HG02588 (cell line): Measurements from ENCODE around the gene URB1.
"Not testable (repeated sequence)": the region's sequence is repeated elsewhere in the genome, so short reads cannot be mapped to it uniquely, and the experiment has no call there.

Experiments
- ATAC-seq: cut with Tn5 transposase; IDR thresholded peaks from one replicate; pipeline ENCODE4 v1.9.1; 2021; ENCODE audit warnings: mild to moderate bottlenecking, moderate library complexity; ENCODE audit not compliant: unreplicated experiment

URB1 gene

DNA sequence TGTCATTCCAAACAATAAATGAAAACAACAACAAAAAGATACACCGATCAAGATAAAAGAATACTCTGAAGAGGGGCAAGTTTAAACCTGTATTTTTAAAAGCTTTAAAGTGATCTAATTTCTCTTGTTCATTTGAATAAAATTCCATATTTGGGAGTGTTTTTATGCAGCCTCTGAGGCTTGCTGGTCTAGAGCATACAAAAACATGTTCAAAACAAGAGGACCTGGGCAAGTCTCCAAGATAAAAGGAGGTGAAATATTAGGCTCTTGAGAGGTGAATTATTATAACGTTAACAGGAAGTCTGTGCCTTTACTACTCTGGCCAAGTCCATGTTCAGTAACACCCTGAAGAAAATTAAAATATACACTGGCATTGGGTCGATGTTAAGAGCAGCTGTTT, 20.1 kb downstream of the URB1 start:
- no peak for ATAC-seq

- ATAC-seq: no peak
Measured at GRCh38 chr21:32371913-32372314, 20.9 kb downstream of the URB1 start.

- no peak for ATAC-seq
Measured at GRCh38 chr21:32370998-32371766, 21.6 kb downstream of the URB1 start.

DNA sequence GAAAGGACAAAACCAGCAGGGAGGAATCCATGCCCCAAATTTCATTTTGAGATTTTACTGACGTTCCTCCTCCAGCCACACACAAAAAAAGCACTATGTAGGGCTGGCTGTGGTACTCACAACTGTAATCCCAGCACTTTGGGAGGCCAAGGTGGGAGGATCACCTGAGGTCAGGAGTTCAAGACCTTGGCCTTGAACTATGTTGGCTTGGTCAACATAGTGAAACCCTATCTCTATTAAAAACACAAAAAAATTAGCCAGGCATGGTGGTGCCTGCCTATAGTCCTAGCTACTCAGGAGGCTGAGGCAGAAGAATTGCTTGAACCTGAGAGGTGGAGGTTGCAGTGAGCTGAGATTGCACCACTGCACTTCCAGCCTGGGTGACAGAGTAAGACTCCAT, 23.9 kb downstream of the URB1 start:
- ATAC-seq: not testable (repeated sequence)

DNA sequence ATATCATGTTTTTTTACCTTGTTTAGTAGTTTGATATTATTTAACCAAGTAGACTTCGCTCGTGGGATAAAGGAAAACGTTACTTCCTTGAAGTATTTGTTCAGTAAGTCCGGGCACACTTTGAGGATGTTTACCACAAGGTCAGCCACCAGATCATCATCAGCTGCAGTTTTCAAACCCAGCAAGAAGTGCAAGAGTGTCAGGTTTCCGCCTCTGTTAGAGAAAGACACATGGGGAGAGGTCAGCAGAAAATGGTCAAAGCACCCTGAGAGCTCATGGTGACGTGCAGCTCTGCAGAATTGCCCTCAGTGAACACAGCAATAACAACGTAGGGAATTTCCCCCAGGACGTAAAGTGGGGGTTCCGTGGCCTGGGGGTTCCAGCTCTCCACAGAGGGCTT, 24.4 kb downstream of the URB1 start:
- ATAC-seq: no peak

- ATAC-seq: no peak
Measured at GRCh38 chr21:32367158-32367557, 25.7 kb downstream of the URB1 start.

GRCh38 chr21:32366191-32366590, 26.6 kb downstream of the URB1 start:
- no peak for ATAC-seq

DNA sequence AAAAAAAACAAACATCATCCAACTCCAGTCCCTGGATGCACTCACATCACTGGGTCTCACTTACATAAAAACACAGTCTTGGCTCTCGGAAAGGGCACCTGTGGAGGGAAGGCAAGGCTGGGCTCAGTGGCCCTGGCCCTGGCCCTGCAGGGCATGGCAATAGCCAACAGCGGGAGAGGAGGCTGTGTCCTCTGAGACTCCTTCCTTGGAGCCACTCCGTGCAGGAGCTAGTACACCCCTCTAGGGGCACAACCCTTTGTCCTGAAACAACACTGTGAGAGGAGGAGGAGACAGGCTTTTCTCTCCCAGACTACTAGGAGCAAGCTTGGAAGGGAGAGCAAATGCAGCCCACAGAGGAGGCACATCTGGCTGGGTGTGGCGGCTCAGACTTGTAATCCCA, 28.0 kb downstream of the URB1 start:
- no peak for ATAC-seq

DNA sequence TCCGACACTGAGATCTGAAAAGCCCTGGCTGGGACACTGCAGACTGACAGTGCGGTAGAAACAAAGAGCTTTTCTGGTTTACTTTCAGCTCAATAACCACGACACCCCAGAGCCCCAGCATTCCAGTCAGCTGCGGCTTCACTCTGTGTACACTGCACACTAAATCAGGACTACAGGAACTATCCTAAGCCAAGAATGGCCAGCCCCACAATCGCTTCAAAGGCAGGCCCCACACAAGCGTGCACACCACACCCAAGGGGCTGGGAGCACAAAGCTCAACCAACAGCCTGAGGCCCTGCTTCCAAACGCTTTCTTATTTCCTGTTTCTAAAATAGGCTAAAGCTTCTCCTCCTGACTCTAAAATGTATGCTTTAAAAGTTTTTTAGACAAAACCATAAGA, 28.4 kb downstream of the URB1 start:
- ATAC-seq: no peak

GRCh38 chr21:32360401-32360975, 32.3 kb downstream of the URB1 start:
- ATAC-seq: no peak

GRCh38 chr21:32359719-32360260, 33.0 kb downstream of the URB1 start:
- no peak for ATAC-seq

DNA sequence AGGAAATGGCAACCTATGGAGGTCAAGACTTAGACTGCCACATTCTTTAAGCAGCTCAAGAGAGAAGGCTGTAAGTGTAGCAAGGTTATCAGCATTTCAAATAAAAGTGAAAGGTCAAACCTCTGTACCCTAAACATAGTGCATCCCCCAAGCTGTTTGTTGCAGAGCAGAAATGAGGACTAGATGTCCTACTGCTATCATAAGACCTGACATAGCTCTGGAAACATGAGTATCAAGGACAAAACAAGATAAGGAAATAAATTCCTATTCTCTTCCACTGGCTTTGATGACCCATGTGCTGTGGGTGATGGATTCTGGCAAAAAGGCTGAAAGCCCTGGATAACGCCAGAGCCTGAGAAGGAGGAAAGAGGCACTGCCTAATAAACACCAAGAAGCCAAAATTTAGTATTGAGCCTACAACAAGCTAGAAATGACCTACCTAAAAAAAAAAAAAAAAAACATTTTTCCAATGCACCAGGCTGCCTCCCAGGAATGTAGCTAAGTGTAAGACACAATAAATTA, 35.9 kb downstream of the URB1 start:
- ATAC-seq: no peak

DNA sequence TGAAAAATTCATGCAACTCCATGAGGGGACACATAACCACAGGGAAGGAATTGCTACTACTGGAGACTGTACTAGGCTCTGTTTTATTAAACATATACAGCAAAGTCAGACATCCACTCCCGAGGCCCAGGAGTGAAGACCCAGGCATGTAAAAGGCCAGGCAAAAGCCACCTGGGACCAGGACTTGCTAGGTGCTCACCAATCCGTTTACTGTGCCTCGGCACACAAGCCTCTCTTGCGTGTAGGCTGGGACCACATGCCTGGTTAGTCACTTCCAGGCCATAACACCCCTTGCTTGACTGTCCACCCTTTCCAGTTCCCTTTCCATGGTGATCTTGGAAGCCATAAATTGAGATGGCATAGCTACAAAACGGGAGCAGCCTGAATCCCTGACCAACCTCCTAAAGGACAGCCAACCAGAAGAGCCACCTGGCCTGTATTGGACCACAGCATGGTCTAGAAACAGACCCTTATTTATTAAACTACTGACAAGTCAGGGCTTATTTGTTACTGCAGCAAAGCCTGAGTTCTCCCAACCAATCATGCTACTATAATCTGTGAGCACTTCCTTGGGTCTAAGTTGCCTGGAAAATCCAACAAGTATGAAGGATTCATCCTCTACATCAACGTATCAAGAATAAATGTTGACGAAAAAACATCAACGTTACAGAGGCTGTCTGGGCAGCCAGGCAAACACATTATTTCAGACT, 39.7 kb downstream of the URB1 start:
- no peak for ATAC-seq

DNA sequence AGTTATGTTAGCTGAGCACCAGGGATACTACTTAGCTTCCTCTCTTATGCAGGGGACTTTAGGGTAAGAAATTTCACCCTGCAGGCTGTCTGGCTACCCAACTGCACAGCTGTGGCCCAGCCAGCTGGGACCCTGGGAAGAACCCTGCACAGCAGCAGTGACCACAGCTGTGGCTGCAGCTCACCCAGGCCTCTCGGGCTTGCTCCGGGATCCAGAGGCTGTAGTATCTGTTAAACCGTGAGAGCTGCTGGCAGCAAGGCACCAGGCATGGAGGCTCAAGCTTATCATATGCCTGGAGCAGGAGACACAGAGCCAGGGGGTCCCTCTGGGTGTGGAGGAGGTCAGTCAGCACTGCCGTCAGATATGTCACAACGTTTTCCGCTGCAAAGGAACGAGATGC, 40.3 kb downstream of the URB1 start:
- no peak for ATAC-seq

GRCh38 chr21:32351428-32351827, 41.4 kb downstream of the URB1 start:
- ATAC-seq: no peak

GRCh38 chr21:32350981-32351380, 41.8 kb downstream of the URB1 start:
- ATAC-seq: no peak

DNA sequence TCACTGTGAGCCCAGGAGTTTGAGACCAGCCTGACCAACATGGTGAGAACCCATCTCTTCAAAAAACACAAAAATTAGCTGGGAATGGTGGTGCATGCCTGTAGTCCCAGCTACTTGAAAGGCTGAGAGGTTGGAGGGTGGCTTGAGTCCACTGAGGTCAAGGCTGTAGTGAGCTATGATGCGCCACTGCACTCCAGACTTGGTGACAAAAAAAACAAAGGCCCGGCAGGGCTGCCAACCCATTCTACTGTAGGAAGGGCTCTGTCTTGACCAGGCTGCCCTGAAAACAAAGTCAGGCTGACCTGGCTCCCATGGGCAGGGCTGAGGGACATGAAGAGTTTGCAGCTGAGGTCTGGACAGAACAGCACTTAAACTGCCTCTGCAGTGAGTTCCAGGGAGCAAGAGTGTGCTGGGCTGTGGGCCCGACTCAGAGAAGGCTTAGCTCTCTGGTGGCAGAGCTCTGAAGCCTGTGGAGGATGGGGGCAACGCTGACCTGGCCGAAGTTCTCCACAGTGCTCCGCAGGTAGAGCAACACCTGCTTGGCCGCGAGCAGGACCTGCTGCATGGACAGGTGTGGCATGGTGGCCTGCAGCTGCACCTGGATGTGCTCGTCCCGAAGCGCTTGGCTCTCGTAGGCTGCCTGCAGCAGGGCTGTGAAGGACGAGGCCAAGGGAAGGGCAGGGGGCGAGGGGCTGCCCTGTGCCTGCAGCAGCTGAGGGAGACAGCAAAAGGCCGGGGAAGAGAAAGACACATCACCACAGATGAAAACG, 42.4 kb downstream of the URB1 start:
- ATAC-seq: no peak

- no peak for ATAC-seq
Measured at GRCh38 chr21:32349333-32349944, 43.4 kb downstream of the URB1 start.

GRCh38 chr21:32348604-32349332, 44.0 kb downstream of the URB1 start:
- ATAC-seq: no peak

- no peak for ATAC-seq
Measured at GRCh38 chr21:32347977-32348376, 44.8 kb downstream of the URB1 start.
